HepG2 (cell line): ENCODE results near the gene NR2F6. TPM values are rescaled to one million over a fixed set of nuclear protein-coding genes. Genes with fewer than 3 reads are reported as not detected.

Experiments
- ATAC-seq: fragments of 200-7000 bp; cut with Tn5 transposase; 3 replicates; pipeline ENCODE4 v1.9.1; 2020; ENCODE audit warnings: mild to moderate bottlenecking, moderate library complexity
- BruUV-seq: library from RNA; stranded (reverse); fragments of 400-500 nt; replicated peaks from 2 replicates; lab custom pipeline; 2021; lab: Mats Ljungman, UMichigan
- CTCF ChIA-PET: fragments of 300-600 bp; formaldehyde crosslinking; extraction: SDS; loops from one replicate; lab custom pipeline; 2021; ENCODE audit warnings: low total read pairs, inconsistent platforms, low intra/inter-chr PET ratio; lab: Yijun Ruan, JAX
- POLR2A ChIA-PET: fragments of 350-600 bp; sonication (Branson Sonifier 250); formaldehyde crosslinking; loops from one replicate; lab custom pipeline; 2020; ENCODE audit warnings: antibody characterized with exemption, inconsistent platforms; lab: Yijun Ruan, JAX
- DNase-seq: peaks from one replicate; pipeline ENCODE4 v3.0.0-alpha.2; 2015; ENCODE audit warnings: low spot score
- FAIRE-seq: peaks from 3 replicates; lab custom pipeline; 2011; peaks lifted over from hg19 to GRCh38; lab: Jason Lieb, UNC
- H2AFZ ChIP-seq: one replicate; pipeline ENCODE4 v1.6.1; 2011; ENCODE audit warnings: low read length, inconsistent platforms
- H3K27ac ChIP-seq: fragments of 300-600 bp; 3 replicates; pipeline ENCODE4 v1.8.0; 2011; ENCODE audit warnings: mixed run types, mild to moderate bottlenecking, mixed read lengths, low read length, inconsistent platforms; ENCODE audit not compliant: insufficient read depth; ENCODE audit errors: extremely low read length
- H3K27me3 ChIP-seq, 2 experiments: fragments of 200-600 bp in 1 of 2; 2 replicates in 1 of 2; 3 replicates in 1 of 2; pipeline versions ENCODE4 v1.6.0 to v1.8.0; 2011; ENCODE audit warnings: low read length in 2 of 2, mild to moderate bottlenecking in 2 of 2, moderate library complexity in 2 of 2, inconsistent platforms in 1 of 2; ENCODE audit not compliant: insufficient read depth in 2 of 2, control insufficient read depth in 1 of 2
- H3K36me3 ChIP-seq, 2 experiments: fragments of 200-600 bp in 1 of 2; replicated peaks in 1 of 2; 2 replicates in 1 of 2; 3 replicates in 1 of 2; pipeline versions ENCODE4 v1.5.1 to v1.8.0; 2011; ENCODE audit warnings: low read length in 2 of 2, inconsistent platforms in 1 of 2; ENCODE audit not compliant: insufficient read depth in 2 of 2, control insufficient read depth in 1 of 2
- H3K4me1 ChIP-seq: 2 replicates; pipeline ENCODE4 v1.5.1; 2012; ENCODE audit warnings: low read length, inconsistent platforms; ENCODE audit not compliant: insufficient read depth
- H3K4me2 ChIP-seq: 2 replicates; pipeline ENCODE4 v1.6.0; 2011; ENCODE audit warnings: low read depth, low read length, inconsistent platforms
- H3K4me3 ChIP-seq, 3 experiments: fragments of 200-600 bp in 1 of 3; sonication (generic), shearing (Covaris generic) in 1 of 3; replicated peaks in 1 of 3; 2 replicates each; pipeline ENCODE4 v1.5.1; 2011 to 2016; ENCODE audit warnings: low read length in 3 of 3, inconsistent platforms in 2 of 3, low read depth in 2 of 3, mild to moderate bottlenecking in 2 of 3, control low read depth in 1 of 3, mixed read lengths in 1 of 3; ENCODE audit not compliant: insufficient read depth in 1 of 3
- H3K79me2 ChIP-seq: one replicate; pipeline ENCODE4 v1.6.1; 2011; ENCODE audit warnings: low read length, inconsistent platforms; ENCODE audit not compliant: insufficient read depth
- H3K9ac ChIP-seq: 2 replicates; pipeline ENCODE4 v1.6.0; 2011; ENCODE audit warnings: mild to moderate bottlenecking, low read depth, low read length, inconsistent platforms; ENCODE audit not compliant: insufficient read depth
- H3K9me3 ChIP-seq: 2 replicates; pipeline ENCODE4 v1.5.1; 2012; ENCODE audit warnings: mild to moderate bottlenecking, low read length
- H4K20me1 ChIP-seq: 2 replicates; pipeline ENCODE4 v1.6.0; 2011; ENCODE audit warnings: inconsistent platforms, mild to moderate bottlenecking, low read length, moderate library complexity; ENCODE audit not compliant: insufficient read depth
- ATF3 ChIP-seq: sonication (generic); formaldehyde crosslinking; IDR thresholded peaks from 2 replicates; pipeline ENCODE4 v1.4.0; 2020; ENCODE audit warnings: missing genetic modification reagents
- CAMTA2 ChIP-seq: sonication (generic); formaldehyde crosslinking; IDR thresholded peaks from 2 replicates; pipeline ENCODE4 v1.4.0; 2020; ENCODE audit warnings: mild to moderate bottlenecking, missing genetic modification reagents, borderline replicate concordance
- CREB1 ChIP-seq, 2 experiments: fragments of 450-650 bp in 1 of 2; IDR thresholded peaks; 2 replicates each; pipeline ENCODE4 v1.6.1; 2016 to 2017; ENCODE audit warnings: control low read depth in 1 of 2, mild to moderate bottlenecking in 1 of 2, missing compliant biosample characterization in 1 of 2, missing genetic modification characterization in 1 of 2
- ISL2 ChIP-seq: sonication (generic); formaldehyde crosslinking; IDR thresholded peaks from 2 replicates; pipeline ENCODE4 v1.5.0; 2020; ENCODE audit warnings: missing genetic modification reagents
- MTF1 ChIP-seq: sonication (generic); formaldehyde crosslinking; IDR thresholded peaks from 2 replicates; pipeline ENCODE4 v1.5.0; 2020; ENCODE audit warnings: missing genetic modification reagents
- RFX3 ChIP-seq: IDR thresholded peaks from 2 replicates; pipeline ENCODE4 v1.6.1; 2016; ENCODE audit warnings: missing biosample characterization, missing genetic modification reagents
- SP1 ChIP-seq, 2 experiments: fragments of 450-650 bp in 1 of 2; sonication (generic) in 1 of 2; formaldehyde crosslinking in 1 of 2; IDR thresholded peaks; 2 replicates each; pipeline versions ENCODE4 v1.4.0 to v1.6.1; 2016 to 2020; ENCODE audit warnings: missing genetic modification reagents in 1 of 2
- YY1 ChIP-seq: IDR thresholded peaks from 2 replicates; pipeline ENCODE4 v1.6.1; 2011; ENCODE audit warnings: low read length, low read depth, moderate library complexity, mild to moderate bottlenecking; ENCODE audit not compliant: insufficient read depth, insufficient replicate concordance
- ZKSCAN8 ChIP-seq: IDR thresholded peaks from 2 replicates; pipeline ENCODE4 v1.6.1; 2016; ENCODE audit warnings: borderline replicate concordance, missing genetic modification reagents, missing compliant biosample characterization
- ZNF3 ChIP-seq: IDR thresholded peaks from 2 replicates; pipeline ENCODE4 v1.7.0; 2017; ENCODE audit warnings: inconsistent platforms
- ZNF343 ChIP-seq: sonication (generic); formaldehyde crosslinking; IDR thresholded peaks from 2 replicates; pipeline ENCODE4 v1.4.0; 2020; ENCODE audit warnings: mild to moderate bottlenecking, missing genetic modification reagents
- ZNF501 ChIP-seq: sonication (generic); formaldehyde crosslinking; IDR thresholded peaks from 2 replicates; pipeline ENCODE4 v1.5.1; 2020; ENCODE audit warnings: mild to moderate bottlenecking, moderate library complexity, missing genetic modification reagents
- ZNF512 ChIP-seq: sonication (generic); formaldehyde crosslinking; IDR thresholded peaks from 2 replicates; pipeline ENCODE4 v1.4.0; 2020; ENCODE audit warnings: mild to moderate bottlenecking, missing genetic modification reagents
- ZNF720 ChIP-seq: sonication (generic); formaldehyde crosslinking; IDR thresholded peaks from 2 replicates; pipeline ENCODE4 v1.4.0; 2020; ENCODE audit warnings: missing genetic modification reagents
- WGBS: methylation state at CpG from one replicate; pipeline ENCODE4 v1.1.6; 2017; ENCODE audit warnings: low lambda C conversion rate; 5-methylcytosine and 5-hydroxymethylcytosine counted together
- in situ Hi-C: cut with HindIII; loops from 2 replicates; pipeline ENCODE4 v1.10.0; 2017; ENCODE audit warnings: low pct_unique_long_range_greater_than_20kb; ENCODE audit not compliant: extremely low pct_ligation_motif_present
- intact Hi-C: fragments of 100-400 bp; cut with micrococcal nuclease; formaldehyde crosslinking; loops from one replicate; pipeline ENCODE4 v1.10.0; 2022; ENCODE audit not compliant: unreplicated experiment
- polyA plus RNA-seq, 8 experiments: library from polyadenylated mRNA; depleted of rRNA in 3 of 8; stranded (reverse) in 7 of 8; unstranded in 1 of 8; fragments of >200 nt; fragmentation: Illumina TruSeq in 4 of 8; extraction: Trizol in 4 of 8; gene quantifications; 2 replicates each; pipeline versions ENCODE4 v1.2.1 to v1.2.3, GENCODE V29; 2011 to 2016; ENCODE audit warnings: low read depth in 4 of 8, missing spikeins in 1 of 8, mixed read lengths in 1 of 8; ENCODE audit not compliant: insufficient read depth in 1 of 8
- total RNA-seq, 5 experiments: library from RNA; depleted of rRNA; stranded (reverse); fragments of >200 nt; fragmentation: Illumina TruSeq; extraction: Trizol; gene quantifications; 2 replicates each; pipeline ENCODE4 v1.2.3, GENCODE V29; 2016; ENCODE audit warnings: low read depth in 1 of 5
- TF ChIP-seq, protein P1 (sequence below): sonication (generic); formaldehyde crosslinking; IDR thresholded peaks from 2 replicates; pipeline ENCODE4 v1.8.0; 2022; ENCODE audit warnings: missing genetic modification reagents, mild to moderate bottlenecking, borderline replicate concordance

NR2F6 gene
- total and polyA plus RNA-seq, 2 of the 13 experiments (the other 11 are each of a cell fraction or from before 2014, with no cell fraction given), result 30.9 to 72.4 TPM

GRCh38 chr19:17259118-17259780 is 13.5 kb upstream of the NR2F6 start:
- no peak for ATAC-seq
- Histone ChIP-seq H3K9ac (no peak overlapping the region), H2AFZ (no peak overlapping the region), H3K4me2 (no peak overlapping the region), H4K20me1 (no peaks in the 10 kb centered on the region), H3K4me1 (peaks cover 66% of the 10 kb centered on the region), H3K79me2 (no peaks in the 10 kb centered on the region), H3K4me3 (no peak overlapping the region), H3K27ac (no peak overlapping the region), H3K9me3 (no peaks in the 10 kb centered on the region), H3K36me3 (no peaks in the 10 kb centered on the region), H3K27me3 (no peaks in the 10 kb centered on the region)
- POLR2A ChIA-PET, result interaction anchor here (0.9 to 3.2 kb wide), 7 partner anchors 8 to 44 kb away, joined by 3 to 18 read pairs (median 6); partner anchors contain the start of genes BABAM1, OCEL1 and USE1
- 64% methylated on average over 5 of the region's 9 CpGs for WGBS
- TF ChIP-seq ZNF720 (no peak), ZNF512 (CRISPR knock-in tag) (no peak), ZNF343 (CRISPR knock-in tag) (no peak), RFX3 (CRISPR knock-in tag) (no peak), ATF3 (CRISPR knock-in tag) (no peak), ZNF501 (no peak), SP1 (IDR thresholded peaks at IDR 0.05) (no peak), SP1 (CRISPR knock-in tag; IDR thresholded peaks at IDR 0.05) (no peak), YY1 (no peak), ZNF3 (no peak), ZKSCAN8 (no peak), ISL2 (CRISPR knock-in tag) (no peak), MTF1 (CRISPR knock-in tag) (no peak), CREB1 (IDR thresholded peaks at IDR 0.05) (no peak), CREB1 (CRISPR knock-in tag; IDR thresholded peaks at IDR 0.05) (no peak), CAMTA2 (CRISPR knock-in tag) (no peak)
- TF ChIP-seq, protein P1, sequence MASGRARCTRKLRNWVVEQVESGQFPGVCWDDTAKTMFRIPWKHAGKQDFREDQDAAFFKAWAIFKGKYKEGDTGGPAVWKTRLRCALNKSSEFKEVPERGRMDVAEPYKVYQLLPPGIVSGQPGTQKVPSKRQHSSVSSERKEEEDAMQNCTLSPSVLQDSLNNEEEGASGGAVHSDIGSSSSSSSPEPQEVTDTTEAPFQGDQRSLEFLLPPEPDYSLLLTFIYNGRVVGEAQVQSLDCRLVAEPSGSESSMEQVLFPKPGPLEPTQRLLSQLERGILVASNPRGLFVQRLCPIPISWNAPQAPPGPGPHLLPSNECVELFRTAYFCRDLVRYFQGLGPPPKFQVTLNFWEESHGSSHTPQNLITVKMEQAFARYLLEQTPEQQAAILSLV (CRISPR knock-in tag), result no peak
- in situ Hi-C loops (no loop called here), intact Hi-C loops (no loop called here)
- CTCF ChIA-PET, result no interaction called here
- no peak for FAIRE-seq
- DNase-seq, result no peak
- BruUV-seq, result no TSS peak
